Dedifferentiated amniotic fluid mesenchymal stem cell (primary cell): Measurements from ENCODE around the gene ISYNA1.

ENCODE experiments used
- DNase-seq: peaks from one replicate; pipeline ENCODE4 v3.0.0-alpha.2; 2016; ENCODE audit errors: extremely low spot score

ISYNA1 gene

GRCh38 chr19:18467978-18468377, 30.0 kb upstream of the ISYNA1 start:
- DNase-seq, result no peak

- DNase-seq, result no peak
Measured at GRCh38 chr19:18466354-18466753, 28.4 kb upstream of the ISYNA1 start.

- no peak for DNase-seq
Measured at GRCh38 chr19:18465964-18466339, 28.0 kb upstream of the ISYNA1 start.

GRCh38 chr19:18465214-18465963, 27.5 kb upstream of the ISYNA1 start:
- DNase-seq, result no peak

- peak; percentile 84 for DNase-seq
Measured at GRCh38 chr19:18464646-18465045, 26.7 kb upstream of the ISYNA1 start.

GRCh38 chr19:18461471-18461870, 23.5 kb upstream of the ISYNA1 start:
- DNase-seq, result no peak

GRCh38 chr19:18460900-18461299, 23.0 kb upstream of the ISYNA1 start:
- no peak for DNase-seq

- DNase-seq, result no peak
Measured at GRCh38 chr19:18457483-18458331, 19.8 kb upstream of the ISYNA1 start.

GRCh38 chr19:18456974-18457373, 19.0 kb upstream of the ISYNA1 start:
- DNase-seq, result no peak

GRCh38 chr19:18456279-18456678, 18.3 kb upstream of the ISYNA1 start:
- no peak for DNase-seq

GRCh38 chr19:18453269-18454024, 15.5 kb upstream of the ISYNA1 start:
- DNase-seq, result no peak

- DNase-seq, result no peak
Measured at GRCh38 chr19:18452386-18452785, 14.5 kb upstream of the ISYNA1 start.

GRCh38 chr19:18450931-18451836, 13.3 kb upstream of the ISYNA1 start:
- DNase-seq, result peak; percentile 43

GRCh38 chr19:18450021-18450930, 12.3 kb upstream of the ISYNA1 start:
- DNase-seq, result no peak

GRCh38 chr19:18449552-18449951, 11.6 kb upstream of the ISYNA1 start:
- no peak for DNase-seq

- DNase-seq, result no peak
Measured at GRCh38 chr19:18446811-18447359, 9.0 kb upstream of the ISYNA1 start.

GRCh38 chr19:18446145-18446810, 8.3 kb upstream of the ISYNA1 start:
- no peak for DNase-seq

GRCh38 chr19:18445262-18445948, 7.5 kb upstream of the ISYNA1 start:
- DNase-seq, result no peak

- no peak for DNase-seq
Measured at GRCh38 chr19:18444513-18444912, 6.6 kb upstream of the ISYNA1 start.
